ENCODE results near the gene AMMECR1.

DNA sequence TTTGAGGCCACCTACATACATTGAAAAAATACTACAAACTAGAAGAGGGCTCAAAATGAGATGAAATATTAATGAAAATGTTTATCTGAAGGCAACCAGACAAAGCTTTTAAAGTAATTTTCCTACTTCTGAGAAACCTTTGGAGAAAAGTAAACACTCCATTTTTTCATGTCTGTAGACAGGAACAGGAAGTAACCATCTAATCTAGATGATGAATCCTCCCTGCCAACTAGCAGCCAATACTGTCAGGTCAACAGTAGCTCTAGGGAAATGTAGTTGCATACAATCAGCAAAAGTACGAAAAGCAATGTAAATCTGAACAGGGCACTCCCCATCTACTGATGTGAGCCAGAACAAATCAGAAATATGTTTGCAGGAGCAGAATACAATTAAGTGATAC lies 49.0 kb downstream of the AMMECR1 start:
- TF ChIP-seq CHD4 (IDR thresholded peaks at IDR 0.05; ENCODE audit: borderline replicate concordance, low read length) = no peak
- TF ChIP-seq MTA3 (CRISPR knock-in tag; IDR thresholded peaks at IDR 0.05) = no peak
- no peak for TF ChIP-seq ATRX (CRISPR knock-in tag; IDR thresholded peaks at IDR 0.05; ENCODE audit: borderline replicate concordance)

Data from HepG2 (cell line).